Bronchial epithelial cell (primary cell): ENCODE data around the gene CCR4. TPM values are rescaled to one million over a fixed set of nuclear protein-coding genes. Genes with fewer than 3 reads are reported as not detected.
A peak's percentile ranks its signal among the peaks of the same experiment; 100 is the strongest.

Source experiments
- DNase-seq: peaks from one replicate; pipeline ENCODE4 v3.0.0-alpha.2; 2010; ENCODE audit warnings: low read depth
- FAIRE-seq: peaks from 2 replicates; lab custom pipeline; 2011; peaks lifted over from hg19 to GRCh38; lab: Jason Lieb, UNC
- H3K27me3 ChIP-seq: 2 replicates; pipeline ENCODE4 v1.5.1; 2011; ENCODE audit warnings: low read length; ENCODE audit not compliant: control insufficient read depth, insufficient read depth
- H3K36me3 ChIP-seq: 2 replicates; pipeline ENCODE4 v1.5.1; 2011; ENCODE audit warnings: low read length; ENCODE audit not compliant: control insufficient read depth, insufficient read depth
- H3K4me3 ChIP-seq: 2 replicates; pipeline ENCODE4 v1.5.1; 2011; ENCODE audit warnings: mild to moderate bottlenecking, low read depth, low read length, control low read depth
- total RNA-seq: library from RNA; depleted of rRNA; stranded (reverse); fragments of >200 nt; gene quantifications from 2 replicates; pipeline ENCODE4 v1.2.1, GENCODE V29; 2014
- TF ChIP-seq, protein P1 (sequence below): IDR thresholded peaks from 2 replicates; pipeline ENCODE4 v1.5.1; 2011; ENCODE audit warnings: mild to moderate bottlenecking, moderate library complexity, low read length, control low read depth, inconsistent platforms; ENCODE audit not compliant: insufficient read depth, severe bottlenecking

The CCR4 gene
- total RNA-seq, 1 donor from 2014 or later: not detected

DNA sequence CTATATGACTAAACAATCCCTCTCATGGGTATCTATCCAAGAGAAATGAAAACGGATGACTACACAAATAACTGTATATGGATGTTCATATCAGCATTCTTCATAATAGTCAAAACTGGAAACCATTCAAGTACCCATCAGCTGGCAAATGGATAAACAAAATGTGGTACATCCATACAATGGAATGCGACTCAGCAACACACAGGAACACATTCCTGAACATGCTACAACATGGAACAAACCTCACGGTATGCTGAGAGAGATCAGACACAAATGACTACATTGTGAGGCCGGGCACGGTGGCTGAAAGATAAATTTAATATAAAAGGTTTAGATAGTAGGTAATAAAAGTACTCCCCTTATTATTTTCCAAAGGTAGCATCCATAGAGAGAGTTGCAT, 42.6 kb downstream of the CCR4 start:
- DNase-seq: peak; percentile 95

DNA sequence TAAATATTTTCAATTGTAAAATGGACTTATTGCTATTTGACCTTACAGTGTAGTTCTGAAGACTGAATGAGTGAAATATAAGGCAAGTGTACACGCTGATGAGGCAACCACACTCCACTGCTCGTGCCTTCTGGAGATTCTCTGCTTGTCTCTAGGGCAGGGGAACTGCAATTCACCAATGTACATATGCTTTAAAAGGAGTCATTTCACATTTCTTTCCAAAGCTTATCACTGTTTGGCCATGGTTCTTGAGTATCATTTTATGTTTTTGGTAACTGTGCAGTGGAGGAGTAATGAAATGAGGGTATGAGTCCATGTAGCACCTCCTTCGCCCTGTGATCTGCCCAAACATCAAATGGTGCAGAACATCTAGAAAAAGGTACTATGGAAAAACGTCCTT, 43.7 kb downstream of the CCR4 start:
- Histone ChIP-seq H3K4me3 (no peak overlapping the region), H3K27me3 (no peaks in the 10 kb centered on the region), H3K36me3 (peaks cover 2% of the 10 kb centered on the region)
- TF ChIP-seq, protein P1, sequence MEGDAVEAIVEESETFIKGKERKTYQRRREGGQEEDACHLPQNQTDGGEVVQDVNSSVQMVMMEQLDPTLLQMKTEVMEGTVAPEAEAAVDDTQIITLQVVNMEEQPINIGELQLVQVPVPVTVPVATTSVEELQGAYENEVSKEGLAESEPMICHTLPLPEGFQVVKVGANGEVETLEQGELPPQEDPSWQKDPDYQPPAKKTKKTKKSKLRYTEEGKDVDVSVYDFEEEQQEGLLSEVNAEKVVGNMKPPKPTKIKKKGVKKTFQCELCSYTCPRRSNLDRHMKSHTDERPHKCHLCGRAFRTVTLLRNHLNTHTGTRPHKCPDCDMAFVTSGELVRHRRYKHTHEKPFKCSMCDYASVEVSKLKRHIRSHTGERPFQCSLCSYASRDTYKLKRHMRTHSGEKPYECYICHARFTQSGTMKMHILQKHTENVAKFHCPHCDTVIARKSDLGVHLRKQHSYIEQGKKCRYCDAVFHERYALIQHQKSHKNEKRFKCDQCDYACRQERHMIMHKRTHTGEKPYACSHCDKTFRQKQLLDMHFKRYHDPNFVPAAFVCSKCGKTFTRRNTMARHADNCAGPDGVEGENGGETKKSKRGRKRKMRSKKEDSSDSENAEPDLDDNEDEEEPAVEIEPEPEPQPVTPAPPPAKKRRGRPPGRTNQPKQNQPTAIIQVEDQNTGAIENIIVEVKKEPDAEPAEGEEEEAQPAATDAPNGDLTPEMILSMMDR: no peak
- no peak for FAIRE-seq
- no peak for DNase-seq

More for the DNA sequence above, 42.6 kb downstream of the CCR4 start:
- TF ChIP-seq, protein P1: no peak
- Histone ChIP-seq H3K27me3 (no peaks in the 10 kb centered on the region), H3K36me3 (peaks cover 2% of the 10 kb centered on the region), H3K4me3 (no peak overlapping the region)
- no peak for FAIRE-seq

GRCh38 chr3:32996048-32996754, 44.8 kb downstream of the CCR4 start:
- Histone ChIP-seq H3K36me3 (peaks cover 2% of the 10 kb centered on the region), H3K4me3 (no peak overlapping the region), H3K27me3 (no peaks in the 10 kb centered on the region)
- TF ChIP-seq, protein P1: no peak
- DNase-seq: peak; percentile 25
- no peak for FAIRE-seq

DNA sequence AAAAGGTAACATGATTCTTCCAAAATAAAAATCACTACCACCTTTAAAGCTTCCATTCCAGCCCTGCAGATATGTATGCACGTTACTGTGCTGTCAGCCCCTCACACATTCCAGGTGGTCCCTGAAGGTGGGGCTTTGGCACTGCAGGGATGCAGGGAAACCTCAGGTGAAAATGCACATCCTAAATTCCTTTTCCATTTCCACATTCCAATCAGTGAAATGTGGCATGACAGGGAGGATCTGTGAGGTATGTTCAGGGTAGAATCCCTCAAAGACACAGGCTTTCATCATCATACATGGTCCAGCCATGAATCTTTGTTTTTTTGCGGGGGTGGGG, 45.3 kb downstream of the CCR4 start:
- TF ChIP-seq, protein P1: no peak
- DNase-seq: no peak
- no peak for FAIRE-seq
- Histone ChIP-seq H3K36me3 (peaks cover 2% of the 10 kb centered on the region), H3K4me3 (no peak overlapping the region), H3K27me3 (no peaks in the 10 kb centered on the region)

DNA sequence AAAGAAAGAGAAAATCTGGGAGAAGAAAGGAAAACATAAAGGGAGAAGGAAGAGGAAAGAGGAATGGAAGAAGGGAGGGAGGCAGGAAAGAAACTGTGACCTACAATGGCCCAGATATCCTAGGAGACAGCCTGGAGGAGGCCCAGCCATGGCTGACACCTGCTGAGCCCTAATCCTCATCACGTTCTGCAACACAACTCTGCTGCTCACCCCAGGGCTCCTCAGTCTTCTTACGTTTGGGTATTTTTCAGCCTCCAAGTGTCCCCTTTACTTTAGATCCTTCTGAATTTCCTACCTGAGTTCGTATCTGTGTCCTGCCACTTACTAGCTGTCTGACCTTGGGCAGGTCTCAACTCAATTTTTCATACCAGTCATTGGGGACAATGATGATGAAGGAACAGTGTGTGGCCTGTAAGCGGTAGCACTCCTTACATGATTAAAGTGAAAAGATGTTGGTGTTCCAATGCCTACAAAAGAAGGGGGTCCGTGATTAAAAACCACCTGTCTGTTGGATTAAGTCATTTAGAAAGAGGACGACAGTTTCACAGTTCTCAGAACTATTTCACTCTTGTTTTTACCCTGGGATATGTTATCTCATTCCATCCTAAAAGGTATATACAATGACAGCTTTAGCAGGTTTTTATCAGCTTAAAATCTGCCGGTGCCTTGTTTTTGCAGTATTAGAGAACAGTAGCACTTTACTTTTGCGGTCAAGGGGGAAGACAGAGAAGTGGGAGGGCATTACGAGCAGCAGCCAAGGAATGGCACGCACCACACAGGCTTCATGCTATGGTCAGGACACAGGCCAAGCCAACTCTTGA, 47.4 kb downstream of the CCR4 start:
- no peak for DNase-seq
- FAIRE-seq: no peak
- no peak overlapping the region for H3K4me3 ChIP-seq
- TF ChIP-seq, protein P1: no peak
- no peaks in the 10 kb centered on the region for H3K27me3 ChIP-seq
- H3K36me3 ChIP-seq: peaks cover 2% of the 10 kb centered on the region
